ENCODE data around the gene RPA3.

Gene RPA3

GRCh38 chr7:7709291-7709690 is 9.1 kb downstream of the RPA3 start:
- TF ChIP-seq CTCF (IDR thresholded peaks at IDR 0.05; ENCODE audit: insufficient read depth, missing control alignments) = no peak
- FAIRE-seq (peak; percentile 94), DNase-seq (ENCODE audit: insufficient read length, low spot score) (no peak)

GRCh38 chr7:7707806-7708205 is 10.6 kb downstream of the RPA3 start:
- no peak for TF ChIP-seq CTCF (IDR thresholded peaks at IDR 0.05; ENCODE audit: insufficient read depth, missing control alignments)
- no peak for DNase-seq (ENCODE audit: insufficient read length, low spot score)
- FAIRE-seq = peak; percentile 80

DNA sequence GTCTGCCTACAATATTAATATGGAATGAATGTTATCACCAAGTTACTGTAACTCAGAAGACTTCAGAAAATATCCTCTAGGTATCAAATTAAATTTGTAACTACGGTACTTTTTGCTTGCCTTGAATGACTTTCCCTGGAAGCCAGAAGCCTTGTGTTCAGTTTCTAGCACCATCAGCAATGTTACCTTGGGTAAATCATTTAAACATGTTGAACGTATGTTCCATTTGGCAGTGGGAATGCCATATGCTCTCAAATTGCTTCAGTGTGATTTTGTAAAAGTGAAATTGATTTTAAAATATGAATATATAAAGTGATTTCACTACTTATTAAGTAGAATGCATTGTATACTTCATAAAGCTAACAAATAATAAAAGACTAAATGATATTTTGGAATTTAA is 11.2 kb downstream of the RPA3 start:
- peak; percentile 74 for FAIRE-seq
- no peak for TF ChIP-seq CTCF (IDR thresholded peaks at IDR 0.05; ENCODE audit: insufficient read depth, missing control alignments)
- DNase-seq (ENCODE audit: insufficient read length, low spot score) = no peak

DNA sequence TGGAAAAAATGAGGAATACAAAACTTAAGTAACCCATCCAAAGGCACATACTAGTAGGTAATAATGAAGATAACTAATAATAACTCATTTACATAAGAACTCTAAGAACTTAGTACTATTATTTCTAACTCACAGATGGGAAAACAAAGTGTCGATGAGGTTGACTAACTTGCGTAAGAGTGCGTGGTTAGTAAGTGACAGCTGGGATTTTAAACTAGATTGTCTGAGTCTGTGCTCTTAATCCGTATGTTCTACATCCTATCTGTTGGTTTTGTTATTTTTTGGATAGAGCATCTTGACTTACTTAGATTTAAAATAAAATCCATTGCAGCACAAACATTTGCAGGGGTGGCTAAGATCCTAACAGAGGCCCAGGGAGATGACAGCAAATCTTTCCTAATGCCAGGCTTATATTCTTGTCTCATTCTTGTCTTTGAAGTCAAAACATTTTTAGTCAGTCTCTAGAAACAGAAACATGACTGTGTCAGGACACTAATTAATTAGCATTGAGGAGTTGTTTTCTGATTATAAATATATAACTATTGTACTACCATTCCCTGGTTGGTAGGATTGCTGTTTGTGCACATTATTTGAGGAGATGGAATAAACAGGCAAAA is 11.7 kb downstream of the RPA3 start:
- peak; percentile 88 for FAIRE-seq
- no peak for DNase-seq (ENCODE audit: insufficient read length, low spot score)
- TF ChIP-seq CTCF (IDR thresholded peaks at IDR 0.05; ENCODE audit: insufficient read depth, missing control alignments) = no peak

GRCh38 chr7:7706101-7706511 is 12.3 kb downstream of the RPA3 start:
- FAIRE-seq (no peak), DNase-seq (ENCODE audit: insufficient read length, low spot score) (no peak)
- TF ChIP-seq CTCF (IDR thresholded peaks at IDR 0.05; ENCODE audit: insufficient read depth, missing control alignments) = no peak

DNA sequence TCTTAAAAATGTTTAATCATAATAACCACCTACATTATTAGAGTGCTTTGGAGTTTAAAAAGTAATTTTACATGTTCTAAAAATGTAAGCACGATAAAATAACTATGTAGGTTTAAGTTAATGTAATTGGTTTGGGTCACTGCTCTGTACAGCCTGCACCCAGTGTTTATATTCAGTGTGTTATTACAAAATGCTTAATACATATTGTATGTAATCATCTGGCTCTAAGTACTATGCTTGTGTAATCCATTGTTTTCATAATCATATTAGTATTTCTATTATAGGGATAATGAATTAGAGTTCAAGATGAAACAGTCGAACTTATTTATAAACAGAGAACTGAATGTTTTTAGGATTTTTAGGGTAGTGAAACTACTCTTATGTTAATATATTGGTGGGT is 13.1 kb downstream of the RPA3 start:
- no peak for TF ChIP-seq CTCF (IDR thresholded peaks at IDR 0.05; ENCODE audit: insufficient read depth, missing control alignments)
- DNase-seq (ENCODE audit: insufficient read length, low spot score) (no peak), FAIRE-seq (peak; percentile 67)

GRCh38 chr7:7704867-7705266 is 13.5 kb downstream of the RPA3 start:
- no peak for TF ChIP-seq CTCF (IDR thresholded peaks at IDR 0.05; ENCODE audit: insufficient read depth, missing control alignments)
- FAIRE-seq (no peak), DNase-seq (ENCODE audit: insufficient read length, low spot score) (no peak)
